ENCODE data around the gene MAGEA8.

GRCh38 chrX:149898554-149898953, 17.6 kb downstream of the MAGEA8 start:
- TF ChIP-seq CTCF (IDR thresholded peaks at IDR 0.05), result no peak
- no peak for TF ChIP-seq POLR2A (IDR thresholded peaks at IDR 0.05)
